ENCODE data around the gene NGF.

GRCh38 chr1:115266729-115267421, 71.2 kb downstream of the NGF start:
- no peak for TF ChIP-seq CTCF (IDR thresholded peaks at IDR 0.05)
- TF ChIP-seq POLR2A (IDR thresholded peaks at IDR 0.05) = no peak

All from thyroid gland (tissue), 4 donors.